ENCODE results near the gene ANG. TPM values are rescaled to one million over a fixed set of nuclear protein-coding genes. Genes with fewer than 3 reads are reported as not detected.
"Not testable (repeated sequence)": the region's sequence is repeated elsewhere in the genome, so short reads cannot be mapped to it uniquely, and the experiment has no call there.

ANG gene
- total and polyA plus RNA-seq, 9 of the 15 experiments (the other 6 are each of a cell fraction or from before 2014, with no cell fraction given): 0.21 to 0.73 (median 0.34) TPM; not detected in 4

GRCh38 chr14:20666400-20666961 lies 22.1 kb upstream of the ANG start:
- CTCF ChIA-PET (ENCODE audit: low intra/inter-chr PET ratio); H3K9ac ChIP-seq (ENCODE audit: insufficient read depth in 1 of 2, low read depth in 2 of 2, low read length in 2 of 2); DNase-seq (ENCODE audit: extremely low read depth in 1 of 4, low spot score in 3 of 4); H3K36me3 ChIP-seq (ENCODE audit: control insufficient read depth, insufficient read depth, low read length); FAIRE-seq; H4K20me1 ChIP-seq (replicated peaks; ENCODE audit: control insufficient read depth, insufficient read depth, low read length); intact Hi-C loops (cut with micrococcal nuclease); H3K27me3 ChIP-seq (ENCODE audit: control insufficient read depth in 2 of 2, insufficient read depth in 2 of 2, low read length in 2 of 2); H3K9me3 ChIP-seq (replicated peaks; ENCODE audit: control insufficient read depth, insufficient read depth, low read depth, low read length); ATAC-seq; H3K79me2 ChIP-seq (ENCODE audit: control insufficient read depth, insufficient read depth, low read length); BruUV-seq (replicated peaks); POLR2A ChIA-PET; H3K27ac ChIP-seq (ENCODE audit: extremely low read depth, low read depth, low read length); in situ Hi-C loops (cut with MboI); H3K4me1 ChIP-seq (replicated peaks in 1 of 2; ENCODE audit: control insufficient read depth in 2 of 2, insufficient read depth in 2 of 2, low read length in 2 of 2); H3K9me1 ChIP-seq (ENCODE audit: control insufficient read depth, insufficient read depth, low read length); H3K4me3 ChIP-seq; H3K4me2 ChIP-seq (ENCODE audit: insufficient read depth, low read length): not testable (repeated sequence)
- TF ChIP-seq ELF1 (tag; IDR thresholded peaks at IDR 0.05) (peak; percentile 31; the same call in 1 of the 2 replicates), SPI1 (IDR thresholded peaks at IDR 0.05; ENCODE audit: borderline replicate concordance, low read depth, low read length) (peak; percentile 88)
- WGBS (ENCODE audit: insufficient coverage, low coverage, missing lambda C conversion rate): 20% methylated on average over 7 of the region's 7 CpGs
- peak overlapping the region; percentile 50; the same call in 1 of the 2 replicates for H2AFZ ChIP-seq (ENCODE audit: low read depth, low read length)

- intact Hi-C loops (cut with micrococcal nuclease): no loop called here
- FAIRE-seq (no peak), ATAC-seq (no peak), DNase-seq (ENCODE audit: extremely low read depth in 1 of 4, low spot score in 3 of 4) (no peak)
- Histone ChIP-seq H3K27me3 (ENCODE audit: control insufficient read depth in 2 of 2, insufficient read depth in 2 of 2, low read length in 2 of 2) (no peaks in the 10 kb centered on the region; a peak in 1 of 5 replicates), H3K79me2 (ENCODE audit: control insufficient read depth, insufficient read depth, low read length) (no peaks in the 10 kb centered on the region), H3K36me3 (ENCODE audit: control insufficient read depth, insufficient read depth, low read length) (no peaks in the 10 kb centered on the region), H3K27ac (ENCODE audit: extremely low read depth, low read depth, low read length) (no peak overlapping the region), H3K4me2 (ENCODE audit: insufficient read depth, low read length) (no peak overlapping the region), H4K20me1 (replicated peaks; ENCODE audit: control insufficient read depth, insufficient read depth, low read length) (no peaks in the 10 kb centered on the region; the same call in 1 of the 2 replicates), H2AFZ (ENCODE audit: low read depth, low read length) (no peak overlapping the region), H3K4me3 (no peak overlapping the region), H3K9me1 (ENCODE audit: control insufficient read depth, insufficient read depth, low read length) (no peaks in the 10 kb centered on the region), H3K9me3 (replicated peaks; ENCODE audit: control insufficient read depth, insufficient read depth, low read depth, low read length) (no peaks in the 10 kb centered on the region), H3K9ac (ENCODE audit: insufficient read depth in 1 of 2, low read depth in 2 of 2, low read length in 2 of 2) (no peak overlapping the region), H3K4me1 (replicated peaks in 1 of 2; ENCODE audit: control insufficient read depth in 2 of 2, insufficient read depth in 2 of 2, low read length in 2 of 2) (peaks cover 6 to 11% of the 10 kb centered on the region in 2 experiments; a peak in 2 of 5 replicates)
- BruUV-seq (replicated peaks): no TSS peak
- POLR2A ChIA-PET: interaction anchor here (0.6 kb wide), 1 partner anchor 23 kb away, joined by 3 read pairs; no protein-coding TSS in a partner anchor
- CTCF ChIA-PET (ENCODE audit: low intra/inter-chr PET ratio): no interaction called here
- peak; percentile 18 for TF ChIP-seq MEIS2 (IDR thresholded peaks at IDR 0.05; ENCODE audit: partially characterized antibody)
- no peak for TF ChIP-seq ZNF644 (tag; IDR thresholded peaks at IDR 0.05; ENCODE audit: low read depth)
- peak; percentile 60 for TF ChIP-seq PKNOX1 (IDR thresholded peaks at IDR 0.05)
- TF ChIP-seq YY1 (IDR thresholded peaks at IDR 0.05; ENCODE audit: borderline replicate concordance in 1 of 3, control insufficient read depth in 1 of 3, extremely low read depth in 1 of 3, insufficient read depth in 3 of 3, insufficient read length in 1 of 3, insufficient replicate concordance in 2 of 3, low read depth in 1 of 3, low read length in 2 of 3): peak in 1 of 3 experiments; percentile 31
- no peak for TF ChIP-seq ZNF324 (CRISPR knock-in tag; IDR thresholded peaks at IDR 0.05)
- in situ Hi-C loops (cut with MboI): no loop called here
- WGBS (ENCODE audit: insufficient coverage, low coverage, missing lambda C conversion rate): 24% methylated on average over 2 of the region's 2 CpGs
Measured at GRCh38 chr14:20667957-20668356, 20.6 kb upstream of the ANG start.
